HCT116 (cell line): ENCODE measurements around the gene STPG3. TPM values are rescaled to one million over a fixed set of nuclear protein-coding genes. Genes with fewer than 3 reads are reported as not detected.
A peak's percentile ranks its signal among the peaks of the same experiment; 100 is the strongest.

Experiments used
- ATAC-seq: fragments of 200-7000 bp; cut with Tn5 transposase; 2 replicates; pipeline ENCODE4 v1.9.1; 2020; ENCODE audit warnings: mild to moderate bottlenecking, moderate library complexity
- BruUV-seq: library from RNA; stranded (reverse); fragments of 400-500 nt; replicated peaks from 2 replicates; lab custom pipeline; 2021; lab: Mats Ljungman, UMichigan
- CTCF ChIA-PET: fragments of 300-600 bp; sonication (Branson Sonifier 250); formaldehyde crosslinking; loops from one replicate; lab custom pipeline; 2021; ENCODE audit warnings: antibody characterized with exemption; lab: Charles Lee
- POLR2A ChIA-PET: fragments of 300-600, 350-600 bp; sonication (Branson Sonifier 250); formaldehyde crosslinking; loops from one replicate; lab custom pipeline; 2021; ENCODE audit warnings: antibody characterized with exemption; lab: Charles Lee
- RAD21 ChIA-PET, 2 experiments: fragments of 300-600 bp; sonication (Branson Sonifier 250); formaldehyde crosslinking; loops; one replicate each; lab custom pipeline; 2023; ENCODE audit warnings: low total read pairs in 2 of 2; ENCODE audit not compliant: uncharacterized antibody in 2 of 2, unreplicated experiment in 2 of 2, low non-redundant PET in 1 of 2; lab: Charles Lee
- DNase-seq: peaks from one replicate; pipeline ENCODE4 v3.0.0-alpha.2; 2010; ENCODE audit warnings: low read depth, low spot score
- H2AFZ ChIP-seq: fragments of 200-600 bp; shearing (Covaris generic), sonication (generic); 2 replicates; pipeline ENCODE4 v1.6.1; 2017; ENCODE audit warnings: low read depth, mixed run types, mixed read lengths, antibody characterized with exemption, low read length; ENCODE audit not compliant: poor library complexity, severe bottlenecking
- H3K27ac ChIP-seq: 2 replicates; pipeline ENCODE4 v1.5.1; 2012; ENCODE audit warnings: low read depth, low read length
- H3K27me3 ChIP-seq: fragments of 200-600 bp; sonication (generic); 2 replicates; pipeline ENCODE4 v1.6.1; 2016; ENCODE audit warnings: mixed run types, low read length, mixed read lengths; ENCODE audit not compliant: insufficient read depth
- H3K36me3 ChIP-seq, 2 experiments: fragments of 200-500 bp in 1 of 2; fragments of 200-600 bp in 1 of 2; sonication (Bioruptor generic) in 1 of 2; sonication (generic) in 1 of 2; 2 replicates each; pipeline versions ENCODE4 v1.5.1 to v1.6.1; 2014 to 2016; ENCODE audit warnings: low read length in 2 of 2, inconsistent platforms in 1 of 2, mixed read lengths in 1 of 2, mixed run types in 1 of 2; ENCODE audit not compliant: insufficient read depth in 2 of 2, control insufficient read depth in 1 of 2
- H3K4me1 ChIP-seq, 2 experiments: fragments of 200-600 bp in 1 of 2; sonication (generic) in 1 of 2; 2 replicates each; pipeline versions ENCODE4 v1.5.1 to v1.6.1; 2012 to 2017; ENCODE audit warnings: low read length in 2 of 2, inconsistent platforms in 1 of 2, mild to moderate bottlenecking in 1 of 2, mixed read lengths in 1 of 2, mixed run types in 1 of 2, moderate library complexity in 1 of 2; ENCODE audit not compliant: insufficient read depth in 2 of 2, control insufficient read depth in 1 of 2
- H3K4me2 ChIP-seq: fragments of 200-600 bp; sonication (generic); 2 replicates; pipeline ENCODE4 v1.6.1; 2017; ENCODE audit warnings: mixed run types, low read length, mixed read lengths
- H3K4me3 ChIP-seq, 2 experiments: fragments of 200-600 bp in 1 of 2; sonication (generic) in 1 of 2; replicated peaks in 1 of 2; 2 replicates each; pipeline ENCODE4 v1.5.1; 2011 to 2016; ENCODE audit warnings: low read length in 2 of 2, control low read depth in 1 of 2, low read depth in 1 of 2, mild to moderate bottlenecking in 1 of 2, mixed read lengths in 1 of 2, mixed run types in 1 of 2
- H3K79me2 ChIP-seq: fragments of 200-600 bp; sonication (generic); 2 replicates; pipeline ENCODE4 v1.6.1; 2017; ENCODE audit warnings: mild to moderate bottlenecking, mixed run types, low read length, moderate library complexity, mixed read lengths; ENCODE audit not compliant: insufficient read depth
- H3K9ac ChIP-seq: fragments of 200-600 bp; sonication (generic); 2 replicates; pipeline ENCODE4 v1.6.1; 2016; ENCODE audit warnings: low read length, mixed read lengths
- H3K9me2 ChIP-seq: fragments of 200-600 bp; sonication (generic), shearing (Covaris generic); 2 replicates; pipeline ENCODE4 v1.6.1; 2017; ENCODE audit warnings: mixed run types, mild to moderate bottlenecking, moderate library complexity; ENCODE audit not compliant: insufficient read depth
- H3K9me3 ChIP-seq, 2 experiments: fragments of 200-500 bp in 1 of 2; fragments of 200-600 bp in 1 of 2; sonication (Bioruptor generic) in 1 of 2; sonication (generic) in 1 of 2; 2 replicates each; pipeline ENCODE4 v1.6.1; 2014 to 2017; ENCODE audit warnings: low read length in 2 of 2, mixed read lengths in 2 of 2, inconsistent platforms in 1 of 2, low read depth in 1 of 2, mild to moderate bottlenecking in 1 of 2, mixed run types in 1 of 2, moderate library complexity in 1 of 2; ENCODE audit not compliant: control insufficient read depth in 1 of 2, insufficient read depth in 1 of 2
- H4K20me1 ChIP-seq: fragments of 200-600 bp; sonication (generic), shearing (Covaris generic); 2 replicates; pipeline ENCODE4 v1.6.1; 2017; ENCODE audit warnings: mixed run types, mild to moderate bottlenecking, moderate library complexity; ENCODE audit not compliant: insufficient read depth
- ELF1 ChIP-seq: IDR thresholded peaks from 2 replicates; pipeline ENCODE4 v1.6.1; 2012; ENCODE audit warnings: low read depth, borderline replicate concordance
- EZH2 ChIP-seq: fragments of 200-600 bp; sonication (generic); IDR thresholded peaks from 2 replicates; pipeline ENCODE4 v1.6.1; 2017; ENCODE audit warnings: antibody characterized with exemption, mixed run types
- FOSL1 ChIP-seq: IDR thresholded peaks from 2 replicates; pipeline ENCODE4 v1.6.1; 2012; ENCODE audit warnings: low read depth
- JUND ChIP-seq: IDR thresholded peaks from 2 replicates; pipeline ENCODE4 v1.6.1; 2012
- POLR2A ChIP-seq: IDR thresholded peaks from 2 replicates; pipeline ENCODE4 v1.7.0; 2011; ENCODE audit warnings: borderline replicate concordance; ENCODE audit not compliant: insufficient read depth, insufficient read length; ENCODE audit errors: extremely low read depth
- POLR2AphosphoS5 ChIP-seq: IDR thresholded peaks from 2 replicates; pipeline ENCODE4 v1.6.1; 2011; ENCODE audit warnings: mild to moderate bottlenecking, low read depth, low read length, moderate library complexity
- RAD21 ChIP-seq: IDR thresholded peaks from 2 replicates; pipeline ENCODE4 v1.6.1; 2012; ENCODE audit warnings: low read depth, mild to moderate bottlenecking
- SIN3A ChIP-seq: IDR thresholded peaks from 2 replicates; pipeline ENCODE4 v1.6.1; 2012; ENCODE audit warnings: low read depth
- YY1 ChIP-seq: IDR thresholded peaks from 2 replicates; pipeline ENCODE4 v1.6.1; 2011; ENCODE audit warnings: low read length, low read depth, moderate library complexity, mild to moderate bottlenecking; ENCODE audit not compliant: insufficient replicate concordance; ENCODE audit errors: extremely low read depth
- ZNF274 ChIP-seq: fragments of 200-500 bp; sonication (Bioruptor generic); IDR thresholded peaks from 2 replicates; pipeline ENCODE4 v1.6.1; 2014; ENCODE audit warnings: mild to moderate bottlenecking, low read depth, low read length, inconsistent platforms
- intact Hi-C: fragments of 100-400 bp; cut with micrococcal nuclease; formaldehyde crosslinking; loops from 2 replicates; pipeline ENCODE4 v1.10.0; 2022
- total RNA-seq: library from RNA; stranded (reverse); gene quantifications from one replicate; pipeline ENCODE4 v1.2.1, GENCODE V29; 2021; ENCODE audit not compliant: unreplicated experiment
- TF ChIP-seq, protein P1 (sequence below), 3 experiments: fragments of 200-600 bp in 1 of 3; sonication (generic) in 1 of 3; IDR thresholded peaks in 2 of 3; conservative IDR thresholded peaks in 1 of 3; 2 replicates each; pipeline ENCODE4 v1.5.1; 2012 to 2017; ENCODE audit warnings: low read depth in 2 of 3, low read length in 2 of 3, antibody characterized with exemption in 1 of 3, borderline replicate concordance in 1 of 3, control low read depth in 1 of 3, mild to moderate bottlenecking in 1 of 3, mixed read lengths in 1 of 3, mixed run types in 1 of 3, moderate library complexity in 1 of 3; ENCODE audit not compliant: insufficient read depth in 1 of 3
- TF ChIP-seq, protein P2 (sequence below): IDR thresholded peaks from 2 replicates; pipeline ENCODE4 v1.6.1; 2012
- TF ChIP-seq, protein P3 (sequence below): IDR thresholded peaks from 2 replicates; pipeline ENCODE4 v1.6.1; 2011; ENCODE audit warnings: mild to moderate bottlenecking, low read length, moderate library complexity; ENCODE audit not compliant: insufficient replicate concordance; ENCODE audit errors: extremely low read depth
- TF ChIP-seq, protein P4 (sequence below): IDR thresholded peaks from 2 replicates; pipeline ENCODE4 v1.6.1; 2012

Gene STPG3
- total RNA-seq, 1 experiment from 2014 or later: not detected

DNA sequence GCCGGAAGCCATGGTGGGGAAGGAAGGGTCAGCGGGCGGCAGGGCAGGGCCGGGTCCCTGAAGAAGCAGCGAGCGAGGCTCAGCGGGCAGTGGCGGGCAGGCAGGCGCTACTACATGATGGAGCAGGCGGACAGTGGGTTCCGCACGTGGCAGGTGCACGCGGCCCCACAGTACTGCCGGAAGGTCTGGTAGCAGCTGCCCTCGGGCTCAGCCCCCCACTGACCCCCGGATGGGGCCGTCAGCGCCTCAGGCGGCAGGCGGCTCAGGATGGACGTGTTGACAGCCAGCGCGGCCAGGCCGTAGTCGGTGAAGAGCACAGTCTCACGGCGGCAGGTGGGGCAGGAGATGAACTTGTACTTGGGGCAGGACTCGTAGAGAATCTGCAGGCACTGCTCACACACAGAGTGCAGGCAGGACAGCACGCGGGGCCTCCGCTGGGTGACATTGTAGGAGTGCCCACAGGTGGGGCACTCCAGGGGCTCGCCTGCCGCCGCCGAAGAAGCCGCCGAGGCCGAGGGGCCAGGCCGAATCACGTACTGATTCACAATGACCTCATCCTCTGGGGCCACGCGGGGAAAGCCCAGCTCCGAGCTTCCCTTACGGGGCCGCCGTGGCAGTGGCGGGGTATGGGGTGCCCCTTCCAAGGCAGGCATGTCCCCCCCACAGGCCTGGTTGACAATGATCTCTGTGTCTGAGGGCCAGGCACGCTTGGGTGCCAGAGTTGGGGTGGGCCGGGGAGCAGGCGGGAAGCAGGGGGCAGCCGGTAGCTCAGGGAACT lies 30.6 kb upstream of the STPG3 start (continued):
- TF ChIP-seq, protein P1, sequence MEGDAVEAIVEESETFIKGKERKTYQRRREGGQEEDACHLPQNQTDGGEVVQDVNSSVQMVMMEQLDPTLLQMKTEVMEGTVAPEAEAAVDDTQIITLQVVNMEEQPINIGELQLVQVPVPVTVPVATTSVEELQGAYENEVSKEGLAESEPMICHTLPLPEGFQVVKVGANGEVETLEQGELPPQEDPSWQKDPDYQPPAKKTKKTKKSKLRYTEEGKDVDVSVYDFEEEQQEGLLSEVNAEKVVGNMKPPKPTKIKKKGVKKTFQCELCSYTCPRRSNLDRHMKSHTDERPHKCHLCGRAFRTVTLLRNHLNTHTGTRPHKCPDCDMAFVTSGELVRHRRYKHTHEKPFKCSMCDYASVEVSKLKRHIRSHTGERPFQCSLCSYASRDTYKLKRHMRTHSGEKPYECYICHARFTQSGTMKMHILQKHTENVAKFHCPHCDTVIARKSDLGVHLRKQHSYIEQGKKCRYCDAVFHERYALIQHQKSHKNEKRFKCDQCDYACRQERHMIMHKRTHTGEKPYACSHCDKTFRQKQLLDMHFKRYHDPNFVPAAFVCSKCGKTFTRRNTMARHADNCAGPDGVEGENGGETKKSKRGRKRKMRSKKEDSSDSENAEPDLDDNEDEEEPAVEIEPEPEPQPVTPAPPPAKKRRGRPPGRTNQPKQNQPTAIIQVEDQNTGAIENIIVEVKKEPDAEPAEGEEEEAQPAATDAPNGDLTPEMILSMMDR (IDR thresholded peaks at IDR 0.05 in 2 of 3, conservative IDR thresholded peaks at IDR 0.05 in 1 of 3; ENCODE audit: borderline replicate concordance in 1 of 3, insufficient read depth in 1 of 3, low read depth in 2 of 3, low read length in 2 of 3): no peak
- TF ChIP-seq, all 23 proteins: peak for 0

DNA sequence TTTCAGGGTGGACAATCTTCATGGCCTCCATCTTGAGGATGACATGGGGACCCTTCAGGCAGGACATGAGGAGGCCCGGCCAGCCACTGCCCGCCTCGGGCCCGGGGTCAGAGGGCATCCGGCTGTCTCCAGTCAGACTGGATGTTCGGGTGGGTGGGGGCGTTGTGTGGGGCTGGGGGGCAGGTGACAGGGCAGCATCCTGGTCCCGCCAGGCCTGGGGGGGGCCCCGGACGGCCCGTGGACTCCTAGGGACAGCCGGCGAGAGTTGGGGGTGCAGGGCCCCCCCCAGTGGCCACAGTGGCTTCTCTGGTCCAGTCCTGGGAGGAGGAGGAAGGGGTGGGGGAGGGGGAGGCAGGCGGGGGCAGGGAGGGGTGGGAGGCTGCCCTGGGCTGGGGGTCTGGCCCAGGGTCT lies 30.0 kb upstream of the STPG3 start:
- H4K20me1 ChIP-seq: no peaks in the 10 kb centered on the region
- POLR2A ChIA-PET: interaction anchor here (1.2 kb wide), 1 partner anchor 20 kb away, joined by 3 read pairs; the partner anchor contains the start of gene TUBB4B
- peaks cover 48 to 80% of the 10 kb centered on the region in 2 experiments for H3K4me1 ChIP-seq
- H3K79me2 ChIP-seq: no peaks in the 10 kb centered on the region
- no peak overlapping the region for H2AFZ ChIP-seq
- H3K27ac ChIP-seq: peak overlapping the region; percentile 98; the same call in 1 of the 2 replicates
- intact Hi-C loops: loop anchor here (10.0 kb wide), 1 partner anchor 436 kb away; no protein-coding TSS in a partner anchor
- no peaks in the 10 kb centered on the region for H3K9me3 ChIP-seq
- CTCF ChIA-PET: interaction anchor here (0.7 kb wide), 1 partner anchor 23 kb away, joined by 6 read pairs; no protein-coding TSS in a partner anchor
- ATAC-seq (no peak), DNase-seq (no peak)
- BruUV-seq: no TSS peak
- H3K4me3 ChIP-seq: peak overlapping the region; percentile 50 to 60; a peak in 3 of 4 replicates
- RAD21 ChIA-PET: no interaction called here
- H3K9ac ChIP-seq: no peak overlapping the region
- no peaks in the 10 kb centered on the region for H3K9me2 ChIP-seq
- H3K27me3 ChIP-seq: no peaks in the 10 kb centered on the region
- H3K36me3 ChIP-seq: no peaks in the 10 kb centered on the region
- peak overlapping the region; percentile 74 for H3K4me2 ChIP-seq
- TF ChIP-seq SIN3A (no peak), ZNF274 (no peak), POLR2AphosphoS5 (no peak), YY1 (no peak), FOSL1 (no peak), RAD21 (no peak), JUND (no peak), ELF1 (no peak), EZH2 (no peak), POLR2A (no peak)
- TF ChIP-seq, protein P2, sequence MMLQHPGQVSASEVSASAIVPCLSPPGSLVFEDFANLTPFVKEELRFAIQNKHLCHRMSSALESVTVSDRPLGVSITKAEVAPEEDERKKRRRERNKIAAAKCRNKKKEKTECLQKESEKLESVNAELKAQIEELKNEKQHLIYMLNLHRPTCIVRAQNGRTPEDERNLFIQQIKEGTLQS: no peak
- TF ChIP-seq, protein P3, sequence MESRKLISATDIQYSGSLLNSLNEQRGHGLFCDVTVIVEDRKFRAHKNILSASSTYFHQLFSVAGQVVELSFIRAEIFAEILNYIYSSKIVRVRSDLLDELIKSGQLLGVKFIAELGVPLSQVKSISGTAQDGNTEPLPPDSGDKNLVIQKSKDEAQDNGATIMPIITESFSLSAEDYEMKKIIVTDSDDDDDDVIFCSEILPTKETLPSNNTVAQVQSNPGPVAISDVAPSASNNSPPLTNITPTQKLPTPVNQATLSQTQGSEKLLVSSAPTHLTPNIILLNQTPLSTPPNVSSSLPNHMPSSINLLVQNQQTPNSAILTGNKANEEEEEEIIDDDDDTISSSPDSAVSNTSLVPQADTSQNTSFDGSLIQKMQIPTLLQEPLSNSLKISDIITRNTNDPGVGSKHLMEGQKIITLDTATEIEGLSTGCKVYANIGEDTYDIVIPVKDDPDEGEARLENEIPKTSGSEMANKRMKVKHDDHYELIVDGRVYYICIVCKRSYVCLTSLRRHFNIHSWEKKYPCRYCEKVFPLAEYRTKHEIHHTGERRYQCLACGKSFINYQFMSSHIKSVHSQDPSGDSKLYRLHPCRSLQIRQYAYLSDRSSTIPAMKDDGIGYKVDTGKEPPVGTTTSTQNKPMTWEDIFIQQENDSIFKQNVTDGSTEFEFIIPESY: no peak
- TF ChIP-seq, protein P4, sequence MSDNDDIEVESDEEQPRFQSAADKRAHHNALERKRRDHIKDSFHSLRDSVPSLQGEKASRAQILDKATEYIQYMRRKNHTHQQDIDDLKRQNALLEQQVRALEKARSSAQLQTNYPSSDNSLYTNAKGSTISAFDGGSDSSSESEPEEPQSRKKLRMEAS: no peak
- TF ChIP-seq, protein P1 (IDR thresholded peaks at IDR 0.05 in 2 of 3, conservative IDR thresholded peaks at IDR 0.05 in 1 of 3; ENCODE audit: borderline replicate concordance in 1 of 3, insufficient read depth in 1 of 3, low read depth in 2 of 3, low read length in 2 of 3): no peak
